ENCODE results near the gene LRRC2. TPM values are rescaled to one million over a fixed set of nuclear protein-coding genes. Genes with fewer than 3 reads are reported as not detected.

The LRRC2 gene
- total and polyA plus RNA-seq, 8 donors = 0.46 to 2.2 (median 1.0) TPM

GRCh38 chr3:46546896-46547440, 19.1 kb downstream of the LRRC2 start:
- no peaks in the 10 kb centered on the region for H3K4me1 ChIP-seq

GRCh38 chr3:46545818-46546630, 20.1 kb downstream of the LRRC2 start:
- Histone ChIP-seq H3K9me3 (no peaks in the 10 kb centered on the region), H3K27me3 (no peaks in the 10 kb centered on the region), H3K36me3 (no peaks in the 10 kb centered on the region), H3K4me1 (no peaks in the 10 kb centered on the region), H3K27ac (no peak overlapping the region), H3K4me3 (no peak overlapping the region)
- ATAC-seq = no peak
- FAIRE-seq = no peak
- intact Hi-C loops (cut with DNase I) = no loop called here
- TF ChIP-seq, protein P1, sequence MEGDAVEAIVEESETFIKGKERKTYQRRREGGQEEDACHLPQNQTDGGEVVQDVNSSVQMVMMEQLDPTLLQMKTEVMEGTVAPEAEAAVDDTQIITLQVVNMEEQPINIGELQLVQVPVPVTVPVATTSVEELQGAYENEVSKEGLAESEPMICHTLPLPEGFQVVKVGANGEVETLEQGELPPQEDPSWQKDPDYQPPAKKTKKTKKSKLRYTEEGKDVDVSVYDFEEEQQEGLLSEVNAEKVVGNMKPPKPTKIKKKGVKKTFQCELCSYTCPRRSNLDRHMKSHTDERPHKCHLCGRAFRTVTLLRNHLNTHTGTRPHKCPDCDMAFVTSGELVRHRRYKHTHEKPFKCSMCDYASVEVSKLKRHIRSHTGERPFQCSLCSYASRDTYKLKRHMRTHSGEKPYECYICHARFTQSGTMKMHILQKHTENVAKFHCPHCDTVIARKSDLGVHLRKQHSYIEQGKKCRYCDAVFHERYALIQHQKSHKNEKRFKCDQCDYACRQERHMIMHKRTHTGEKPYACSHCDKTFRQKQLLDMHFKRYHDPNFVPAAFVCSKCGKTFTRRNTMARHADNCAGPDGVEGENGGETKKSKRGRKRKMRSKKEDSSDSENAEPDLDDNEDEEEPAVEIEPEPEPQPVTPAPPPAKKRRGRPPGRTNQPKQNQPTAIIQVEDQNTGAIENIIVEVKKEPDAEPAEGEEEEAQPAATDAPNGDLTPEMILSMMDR (IDR thresholded peaks at IDR 0.05) = no peak
- no peak for DNase-seq
- 71 to 83% methylated on average over 6 of the region's 6 CpGs for WGBS, 2 donors

More at GRCh38 chr3:46546896-46547440, 19.1 kb downstream of the LRRC2 start:
- no peak for DNase-seq
- intact Hi-C loops (cut with DNase I) = no loop called here
- Histone ChIP-seq H3K36me3 (no peaks in the 10 kb centered on the region), H3K9me3 (no peaks in the 10 kb centered on the region), H3K4me3 (no peak overlapping the region), H3K27me3 (no peaks in the 10 kb centered on the region), H3K27ac (no peak overlapping the region)
- ATAC-seq = no peak
- no peak for FAIRE-seq
- TF ChIP-seq, protein P1 (IDR thresholded peaks at IDR 0.05) = no peak
- WGBS, 2 donors = 86 to 97% methylated on average over 1 of the region's 1 CpG

DNA sequence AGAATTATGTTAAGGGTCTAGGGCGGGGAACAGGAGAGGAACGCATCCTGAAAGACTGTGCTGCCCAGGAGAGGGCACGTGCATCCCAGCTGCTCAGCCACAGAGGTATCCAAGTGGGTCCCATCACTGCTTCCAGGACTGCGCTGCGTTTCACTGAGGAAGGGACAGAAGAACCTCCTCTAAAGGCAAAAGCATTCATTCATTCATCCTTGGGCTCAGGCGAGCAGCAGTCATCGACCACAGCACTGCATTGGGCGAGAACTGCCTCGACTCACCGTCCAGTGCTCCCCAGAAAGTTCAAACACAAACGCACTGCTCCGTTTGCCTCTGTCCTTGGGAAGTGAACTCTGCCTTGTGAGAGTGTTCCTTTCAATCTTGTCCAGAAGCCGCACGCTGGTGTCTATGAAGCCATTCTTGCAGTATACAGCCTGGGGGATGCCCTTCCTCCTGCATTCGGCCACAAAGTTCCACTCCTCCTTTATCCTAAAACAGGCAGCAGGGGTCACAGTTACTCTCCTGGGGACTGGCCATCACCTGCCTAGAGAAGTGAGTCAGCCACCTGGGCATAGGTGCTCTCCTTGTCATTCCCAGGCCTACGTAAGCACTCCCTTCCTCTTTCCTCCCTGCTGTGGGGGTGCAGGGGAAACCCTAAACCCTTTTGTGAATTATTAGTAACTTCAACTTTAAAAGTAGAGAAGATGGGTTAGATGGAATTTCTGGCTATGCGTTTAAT, 21.2 kb downstream of the LRRC2 start:
- Histone ChIP-seq H3K4me3 (no peak overlapping the region), H3K36me3 (no peaks in the 10 kb centered on the region), H3K27me3 (no peaks in the 10 kb centered on the region), H3K9me3 (no peaks in the 10 kb centered on the region), H3K4me1 (no peaks in the 10 kb centered on the region), H3K27ac (no peak overlapping the region)
- no peak for ATAC-seq
- WGBS, 2 donors = 79 to 88% methylated on average over 17 of the region's 17 CpGs
- TF ChIP-seq, protein P1 (IDR thresholded peaks at IDR 0.05) = no peak
- DNase-seq = no peak
- intact Hi-C loops (cut with DNase I) = no loop called here
- no peak for FAIRE-seq

DNA sequence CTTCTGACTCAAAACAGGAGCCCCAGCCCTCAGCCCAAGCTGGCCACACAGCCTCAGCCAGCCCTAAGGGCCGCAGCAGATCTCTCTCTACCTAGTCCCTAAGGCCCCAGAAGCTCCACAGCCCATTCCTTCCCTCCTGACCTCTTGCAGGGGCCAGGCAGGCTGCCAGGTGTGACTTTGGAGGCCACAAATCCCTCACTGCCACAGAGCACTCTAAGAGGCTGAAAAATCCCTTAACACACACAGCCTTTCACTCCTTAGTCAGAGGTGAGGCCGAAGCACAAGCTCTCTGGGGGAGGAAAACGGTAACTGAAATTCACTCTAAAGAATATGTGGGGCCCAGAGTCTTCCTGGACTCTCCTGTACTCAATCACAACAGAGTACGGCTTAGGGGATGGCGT, 23.3 kb downstream of the LRRC2 start:
- H3K36me3 ChIP-seq = no peaks in the 10 kb centered on the region
- DNase-seq = no peak
- H3K9me3 ChIP-seq = no peaks in the 10 kb centered on the region
- H3K4me3 ChIP-seq = no peak overlapping the region
- no peak overlapping the region for H3K27ac ChIP-seq
- TF ChIP-seq, protein P1 (IDR thresholded peaks at IDR 0.05) = no peak
- no peaks in the 10 kb centered on the region for H3K4me1 ChIP-seq
- 93% methylated on average over 5 of the region's 5 CpGs for WGBS, 2 donors
- ATAC-seq = no peak
- FAIRE-seq = no peak
- H3K27me3 ChIP-seq = no peaks in the 10 kb centered on the region
- intact Hi-C loops (cut with DNase I) = no loop called here
